GM18909 (cell line): ENCODE data around the gene OVCA2.
"Not testable (repeated sequence)": the region's sequence is repeated elsewhere in the genome, so short reads cannot be mapped to it uniquely, and the experiment has no call there.

ENCODE experiments used
- ATAC-seq: cut with Tn5 transposase; IDR thresholded peaks from one replicate; pipeline ENCODE4 v1.9.1; 2021; ENCODE audit warnings: mild to moderate bottlenecking; ENCODE audit not compliant: unreplicated experiment, poor library complexity

Gene OVCA2

DNA sequence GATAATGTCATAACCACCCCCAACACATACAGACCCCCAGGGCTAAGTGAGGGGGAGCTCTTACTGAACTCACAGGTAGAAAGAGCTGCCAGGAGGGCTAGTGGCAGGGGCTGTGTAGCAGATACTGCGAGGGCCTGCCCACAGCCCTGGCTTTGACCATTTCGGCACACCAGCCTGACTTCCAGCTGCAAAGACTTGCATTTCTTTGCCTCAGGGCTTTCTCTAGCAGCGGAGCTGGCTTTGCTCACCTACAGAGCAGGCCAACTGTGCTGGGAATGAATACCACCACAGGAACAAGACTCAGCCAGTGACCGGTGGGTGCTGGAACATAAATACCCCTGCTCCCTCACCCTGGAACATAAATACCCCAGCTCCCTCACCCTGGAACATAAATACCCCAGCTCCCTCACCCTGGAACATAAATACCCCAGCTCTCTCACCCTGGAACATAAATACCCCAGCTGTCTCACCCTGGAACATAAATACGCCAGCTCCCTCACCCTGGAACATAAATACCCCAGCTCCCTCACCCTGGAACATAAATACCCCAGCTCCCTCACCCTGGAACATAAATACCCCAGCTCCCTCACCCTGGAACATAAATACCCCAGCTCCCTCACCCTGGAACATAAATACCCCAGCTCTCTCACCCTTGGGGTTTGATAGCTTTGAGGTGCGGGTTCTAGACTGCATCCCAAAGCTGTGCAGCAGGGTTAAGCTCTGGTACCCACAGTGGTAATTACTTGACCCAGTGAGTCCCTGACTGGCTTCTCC is 28.4 kb upstream of the OVCA2 start:
- ATAC-seq, result not testable (repeated sequence)

DNA sequence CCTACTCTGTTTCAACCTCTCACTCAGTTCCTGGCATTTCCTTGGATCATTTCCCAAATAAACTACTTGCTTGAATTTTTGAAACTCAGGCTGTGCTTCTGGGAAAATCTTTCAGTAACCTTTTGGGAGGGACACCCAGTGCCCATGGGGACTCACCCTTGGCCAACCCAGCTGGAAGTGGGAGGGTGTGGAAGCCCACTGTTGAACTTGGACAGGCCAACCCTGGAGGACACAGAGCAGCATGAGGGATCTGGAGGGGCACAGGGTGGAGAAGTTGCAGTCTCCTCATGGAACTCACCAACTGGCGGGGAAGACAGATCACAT is 27.9 kb upstream of the OVCA2 start:
- no peak for ATAC-seq

- ATAC-seq, result no peak
These were observed 26.5 kb upstream of the OVCA2 start for GRCh38 chr17:2015314-2015713.

GRCh38 chr17:2016494-2016893 is 25.3 kb upstream of the OVCA2 start:
- no peak for ATAC-seq

GRCh38 chr17:2017274-2017941 is 24.4 kb upstream of the OVCA2 start:
- no peak for ATAC-seq

DNA sequence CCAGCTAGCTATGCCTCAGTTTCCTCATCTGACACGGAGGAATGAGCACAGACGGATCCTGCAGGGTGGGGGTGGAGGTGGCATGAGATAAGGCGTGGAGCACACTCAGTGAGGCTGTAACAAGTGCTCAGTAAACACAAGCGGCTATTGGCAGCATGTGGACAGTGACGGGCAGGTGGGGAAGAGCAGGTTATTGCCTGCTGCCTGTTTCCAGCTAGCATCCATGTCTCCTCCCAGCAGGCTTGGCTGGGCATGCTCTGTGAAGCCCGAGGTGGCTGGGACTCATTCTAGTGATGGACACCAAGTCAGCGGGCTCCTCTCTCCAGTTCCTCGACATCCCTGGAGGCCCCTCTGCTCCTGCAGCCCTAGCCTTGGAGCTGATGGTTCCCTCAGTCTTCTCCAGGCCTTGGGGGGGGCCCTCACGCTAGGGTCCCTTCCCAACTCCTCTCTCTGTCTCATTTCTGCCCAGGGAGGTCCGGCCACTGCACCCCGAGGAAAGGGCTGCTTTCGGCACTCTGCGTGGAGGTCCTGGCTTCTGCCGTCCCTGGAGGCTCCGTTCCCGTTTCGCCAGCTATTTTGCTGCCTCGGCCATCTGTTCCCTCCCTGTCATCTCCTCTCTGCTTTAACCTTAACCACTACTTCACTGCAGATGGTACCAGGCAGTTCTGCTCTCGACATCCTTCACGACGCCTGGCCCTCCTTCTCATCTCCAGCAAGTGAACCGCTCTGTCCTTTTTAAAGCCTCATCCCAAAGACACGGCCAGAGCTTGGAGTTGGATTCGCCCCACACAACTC is 22.9 kb upstream of the OVCA2 start:
- ATAC-seq, result no peak

DNA sequence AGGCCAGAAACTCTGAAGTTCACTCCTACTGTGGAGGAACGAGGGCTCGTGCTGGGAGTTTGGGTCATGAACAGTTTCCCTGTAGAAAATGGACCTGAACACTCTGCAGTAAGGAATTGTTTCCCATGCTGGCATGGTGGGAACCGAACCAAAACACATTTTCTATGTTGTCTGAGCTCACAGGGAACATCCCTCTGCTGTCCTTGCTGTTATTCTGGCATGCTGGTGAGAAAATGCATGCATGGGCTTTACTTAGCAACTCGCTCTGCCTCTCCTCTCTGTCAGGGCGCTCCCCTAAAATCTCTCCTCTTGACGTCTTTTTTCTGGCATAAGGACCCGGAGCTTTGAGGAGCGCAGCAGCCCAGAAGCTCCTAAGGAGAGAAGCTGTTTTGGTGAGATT is 22.1 kb upstream of the OVCA2 start:
- ATAC-seq, result no peak

GRCh38 chr17:2020721-2021120 is 21.1 kb upstream of the OVCA2 start:
- no peak for ATAC-seq

DNA sequence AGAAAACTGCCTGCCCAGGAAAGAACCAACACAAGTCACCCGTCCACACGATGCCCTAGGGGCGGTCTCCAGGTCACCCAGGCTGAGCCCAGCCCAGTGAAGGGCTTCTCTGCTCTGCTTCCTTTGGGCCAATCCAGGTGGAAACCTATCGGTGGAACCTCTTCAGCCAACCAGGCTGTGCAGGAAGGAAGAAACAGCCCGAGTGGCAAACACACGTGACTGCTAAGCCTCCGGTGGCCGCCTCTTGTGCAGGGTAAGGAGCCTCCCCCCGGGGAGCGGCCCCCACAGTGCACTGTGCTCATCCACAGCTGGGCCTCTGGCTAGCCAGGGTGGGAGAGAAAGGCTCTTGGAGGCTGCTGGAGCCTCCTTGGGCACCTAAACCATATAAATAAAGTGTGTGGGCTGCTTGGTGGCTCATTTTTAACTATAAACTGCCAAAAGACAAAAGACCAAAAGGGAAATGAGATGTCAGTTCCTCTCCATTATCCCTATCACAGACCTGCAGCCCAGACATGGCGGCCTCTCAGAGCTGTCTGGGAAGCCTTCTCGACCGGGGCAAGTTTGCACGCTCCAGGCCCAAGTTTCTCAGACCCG is 19.1 kb upstream of the OVCA2 start:
- no peak for ATAC-seq

DNA sequence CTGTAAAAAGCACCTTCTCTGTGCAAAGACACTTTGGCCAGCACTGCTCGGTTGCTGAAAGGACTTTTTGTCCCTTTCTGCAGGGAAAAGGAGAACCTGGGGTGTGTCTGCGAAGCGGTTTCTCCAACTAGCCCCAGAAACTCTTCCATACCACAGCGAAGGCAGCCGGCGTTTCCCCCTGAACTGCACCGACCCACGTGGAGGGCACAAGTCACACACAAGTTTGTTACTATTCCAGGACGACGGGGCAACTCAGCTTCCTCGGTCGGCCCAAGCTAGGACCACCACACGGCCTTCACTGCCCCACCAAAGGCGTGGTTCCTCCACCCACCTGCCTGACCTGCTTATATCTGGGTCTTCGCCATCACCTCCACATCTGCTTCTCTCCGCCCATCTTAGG is 18.6 kb upstream of the OVCA2 start:
- no peak for ATAC-seq

- no peak for ATAC-seq
These were observed 17.9 kb upstream of the OVCA2 start for GRCh38 chr17:2023692-2024571.

DNA sequence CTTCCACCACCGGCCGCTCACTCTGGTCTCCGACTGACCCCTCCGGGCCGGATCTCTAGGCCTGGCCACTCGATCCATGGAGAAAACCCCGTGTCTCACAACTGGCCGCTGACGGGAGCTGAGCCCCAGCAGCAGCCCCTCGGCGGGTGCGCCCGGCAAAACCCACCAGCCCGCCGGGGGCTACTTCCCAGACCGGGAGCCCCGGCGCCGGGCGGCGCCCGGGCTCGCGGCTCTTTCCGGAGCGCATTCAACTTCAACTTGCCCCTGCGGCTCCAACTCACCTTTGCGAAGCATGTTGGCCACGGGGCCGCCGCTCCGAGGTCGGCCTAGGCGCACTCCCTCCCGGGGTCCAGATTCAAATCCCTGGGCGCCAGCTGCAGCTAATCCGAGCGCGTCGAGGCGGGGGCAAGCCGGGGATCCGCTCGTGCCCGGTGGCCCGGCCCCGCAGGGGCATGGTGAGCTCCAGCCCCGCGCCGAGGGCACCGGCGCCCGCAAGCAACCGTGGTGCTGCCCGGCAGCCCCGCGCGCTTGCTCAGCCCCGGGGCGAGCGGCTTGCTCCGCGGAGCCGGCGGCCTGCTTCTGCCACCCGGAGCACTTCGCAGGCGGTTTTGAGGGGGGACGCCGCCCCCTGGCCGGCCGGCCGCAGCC is 17.1 kb upstream of the OVCA2 start:
- ATAC-seq, result no peak

- no peak for ATAC-seq
These were observed 16.6 kb upstream of the OVCA2 start, which contains the start of gene RTN4RL1 for GRCh38 chr17:2025220-2025621. RTN4RL1 (minus strand) TSS chr17:2025334; CDS start chr17:2024865, 469 bp downstream.

DNA sequence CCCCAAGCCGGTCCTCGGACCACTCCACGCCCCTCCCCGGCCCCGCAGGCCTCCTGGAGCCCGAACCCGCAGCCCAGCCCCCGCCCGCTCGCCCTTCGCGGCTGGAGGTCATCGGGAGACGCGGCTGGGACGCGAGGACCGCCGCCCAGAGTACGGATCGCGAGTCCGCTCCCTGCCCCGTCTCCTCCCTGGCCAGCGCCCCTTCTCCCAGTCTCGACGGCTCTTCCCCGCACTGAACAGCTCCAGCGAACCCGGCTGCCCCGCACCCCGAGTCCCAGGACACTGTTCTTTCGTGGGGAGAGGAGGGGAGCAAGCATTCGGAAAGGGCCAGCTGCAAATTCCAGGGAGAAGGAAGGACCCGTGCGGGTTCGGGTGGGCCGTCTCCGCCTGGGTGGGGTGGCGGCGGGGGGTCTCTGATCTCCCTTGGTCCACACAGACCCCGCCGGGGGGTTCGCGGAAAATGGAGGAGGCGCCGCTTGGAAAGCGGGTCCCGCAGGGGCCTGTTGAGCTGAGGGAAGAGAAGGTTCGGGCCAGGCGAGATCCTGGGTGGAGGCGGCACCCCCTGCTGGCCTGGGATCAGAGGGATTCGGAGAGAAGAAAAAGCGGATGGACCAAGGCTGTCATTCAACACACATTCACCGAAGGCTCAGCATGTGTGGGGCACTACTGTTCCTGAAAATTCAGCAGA is 16.1 kb upstream of the OVCA2 start:
- ATAC-seq, result no peak

GRCh38 chr17:2027528-2028233 is 14.1 kb upstream of the OVCA2 start:
- ATAC-seq, result no peak

DNA sequence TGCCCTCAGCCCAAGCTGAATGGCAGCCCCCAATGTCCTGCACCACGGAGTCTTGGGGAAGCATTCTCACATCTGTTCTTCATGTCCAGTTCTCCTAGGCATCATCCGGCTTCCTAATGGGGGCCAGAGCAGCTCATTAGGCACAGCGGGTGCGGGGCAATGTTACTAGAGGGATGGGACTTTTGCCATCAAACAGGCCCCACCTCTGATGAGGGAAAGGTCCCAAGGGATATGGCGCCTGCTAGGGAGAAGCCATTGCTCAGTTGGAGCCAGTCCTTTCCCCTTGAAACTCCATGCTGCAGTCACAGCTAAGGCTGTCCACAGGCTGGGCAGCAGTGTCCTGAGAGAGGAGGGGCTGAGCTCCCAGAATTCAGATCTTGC is 13.6 kb upstream of the OVCA2 start:
- ATAC-seq, result no peak

- no peak for ATAC-seq
These were observed 13.1 kb upstream of the OVCA2 start for GRCh38 chr17:2028737-2029136.
